Hematopoietic multipotent progenitor cell (in vitro differentiated cells): ENCODE data around the gene PITX1. TPM values are rescaled to one million over a fixed set of nuclear protein-coding genes. Genes with fewer than 3 reads are reported as not detected.

Source experiments
- total RNA-seq: library from RNA; depleted of rRNA; stranded (reverse); fragments of >200 nt; gene quantifications from one replicate; pipeline ENCODE4 v1.2.3, GENCODE V29; 2012

Gene PITX1
- total RNA-seq, 1 donor, result under 0.01 TPM

Other genes starting within 250 kb of the PITX1 start
- gene C5orf24, start 188.3 kb downstream of the PITX1 start, total RNA-seq, result 15.3 TPM
- gene TXNDC15, start 159.9 kb downstream of the PITX1 start, total RNA-seq, result 87.8 TPM
- 5.9 TPM for gene PCBD2, start 129.1 kb downstream of the PITX1 start, total RNA-seq
- gene CATSPER3, start 66.3 kb downstream of the PITX1 start, total RNA-seq, result 0.27 TPM